Nucleus accumbens (tissue), 56 donors: ENCODE data around the gene IP6K1.
"Not testable (repeated sequence)": the region's sequence is repeated elsewhere in the genome, so short reads cannot be mapped to it uniquely, and the experiment has no call there.

Source experiments
- DNase-seq, 56 donors: peaks; one replicate each; lab custom pipeline; 2025; lab: John Stamatoyannopoulos, UW

The IP6K1 gene

GRCh38 chr3:49794926-49795905 is 8.9 kb upstream of the IP6K1 start:
- DNase-seq = no peak

- DNase-seq = no peak
These were observed 8.1 kb upstream of the IP6K1 start for GRCh38 chr3:49794431-49794830.

DNA sequence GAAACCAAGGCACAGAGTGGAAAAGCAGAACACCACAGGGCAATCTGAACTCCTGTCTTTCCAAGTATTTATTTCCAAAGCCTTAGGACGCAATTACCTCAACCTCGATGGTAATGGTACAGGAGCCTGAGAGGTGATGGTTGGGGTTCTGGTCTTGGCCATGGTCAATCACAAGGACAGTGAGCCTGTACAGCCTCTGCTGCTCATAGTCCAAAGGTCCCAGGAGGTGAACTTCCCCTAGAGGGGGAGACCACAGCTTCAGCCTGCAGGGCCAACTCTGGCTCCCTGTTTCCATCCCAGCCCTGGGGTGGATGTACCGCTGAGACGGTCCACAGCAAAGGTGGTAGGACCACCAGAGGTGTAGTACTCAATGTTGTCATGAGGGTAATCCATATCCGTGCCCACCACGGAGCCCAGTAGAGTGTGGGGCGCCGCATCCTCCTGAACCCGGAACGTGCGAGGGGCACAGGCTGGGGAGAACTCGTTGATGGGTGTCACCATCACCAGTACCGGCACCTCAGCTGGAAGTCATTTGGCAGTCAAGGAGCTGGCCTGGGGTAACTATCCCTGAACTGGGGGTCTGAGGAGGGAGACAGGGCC is 7.2 kb upstream of the IP6K1 start:
- no peak for DNase-seq

- DNase-seq = no peak
These were observed 6.2 kb upstream of the IP6K1 start for GRCh38 chr3:49792371-49793150.

DNA sequence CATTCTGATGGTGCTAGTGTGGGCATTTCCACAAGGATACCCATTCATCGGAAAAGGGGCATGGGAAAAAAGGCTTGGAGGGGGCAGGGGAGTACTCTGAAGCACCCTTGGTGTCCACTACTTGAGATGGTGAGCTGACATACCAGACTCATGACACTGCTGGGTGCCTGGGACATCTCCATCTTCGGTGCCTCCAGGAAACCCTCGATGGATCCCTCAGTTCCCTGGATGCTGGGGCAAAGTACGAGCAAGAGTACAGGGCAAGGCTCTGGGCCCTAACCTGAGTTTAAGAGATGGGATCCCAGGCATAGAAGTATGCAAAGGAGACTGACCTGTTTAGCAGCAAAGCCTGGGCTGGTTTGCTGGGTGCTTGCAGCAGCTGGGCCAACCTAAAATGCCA is 5.2 kb upstream of the IP6K1 start:
- no peak for DNase-seq

GRCh38 chr3:49790626-49791411 is 4.5 kb upstream of the IP6K1 start:
- no peak for DNase-seq

DNA sequence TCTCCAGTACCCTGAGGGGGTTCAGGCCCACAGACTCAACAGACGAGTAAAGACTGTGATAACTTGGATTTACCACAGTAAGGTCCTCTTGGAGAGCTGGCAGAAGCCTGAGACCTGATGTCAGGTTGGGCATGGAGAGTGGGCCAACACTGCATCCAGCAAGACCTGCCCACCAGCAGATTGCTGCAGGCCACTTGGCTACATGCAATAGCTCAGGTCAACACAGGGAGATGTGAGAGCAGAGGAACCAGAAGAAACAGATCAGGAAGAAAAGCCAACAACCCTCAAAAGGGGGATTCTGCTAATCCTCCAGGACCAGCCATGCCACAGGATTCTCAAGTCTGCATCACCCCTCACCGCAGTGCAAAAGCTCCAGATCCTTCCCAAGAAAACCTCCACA is 1.7 kb upstream of the IP6K1 start:
- DNase-seq = no peak

GRCh38 chr3:49787536-49787935 is 1.2 kb upstream of the IP6K1 start:
- DNase-seq = no peak

DNA sequence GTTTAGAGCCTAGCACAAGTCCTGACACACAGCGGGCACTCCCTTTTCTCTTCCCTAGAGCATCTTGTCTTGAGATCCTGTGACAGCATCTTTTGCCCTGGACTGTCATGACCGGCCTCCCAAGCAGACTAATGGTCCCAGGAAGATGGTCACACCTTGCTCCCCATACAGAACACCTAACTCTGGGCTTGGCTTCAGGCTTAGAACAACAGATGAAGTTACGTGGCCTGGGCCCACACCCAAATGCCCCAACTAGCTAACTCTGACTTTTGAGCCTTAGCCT is 781 bp upstream of the IP6K1 start:
- DNase-seq = no peak

- peak in 9 of 56 donors; percentile 40 to 81 (median 48) for DNase-seq
These were observed 581 bp downstream of the IP6K1 start for GRCh38 chr3:49785565-49786356.

DNA sequence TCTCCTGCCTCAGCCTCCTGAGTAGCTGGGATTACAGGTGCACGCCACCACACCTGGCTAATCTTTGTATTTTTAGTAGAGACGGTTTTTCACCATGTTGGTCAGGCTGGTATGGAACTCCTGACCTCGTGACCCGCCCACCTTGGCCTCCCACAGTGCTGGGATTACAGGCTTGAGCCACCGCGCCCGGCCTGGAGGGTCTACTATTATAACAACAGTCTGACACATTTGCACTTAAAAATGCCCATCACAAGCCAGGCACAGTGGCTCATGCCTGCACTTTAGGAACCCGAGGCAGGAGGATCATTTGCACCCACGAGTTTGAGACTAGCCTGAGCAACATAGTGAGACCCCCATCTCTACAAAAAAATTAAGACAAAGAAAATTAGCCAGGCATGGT is 4.1 kb downstream of the IP6K1 start:
- not testable (repeated sequence) for DNase-seq

DNA sequence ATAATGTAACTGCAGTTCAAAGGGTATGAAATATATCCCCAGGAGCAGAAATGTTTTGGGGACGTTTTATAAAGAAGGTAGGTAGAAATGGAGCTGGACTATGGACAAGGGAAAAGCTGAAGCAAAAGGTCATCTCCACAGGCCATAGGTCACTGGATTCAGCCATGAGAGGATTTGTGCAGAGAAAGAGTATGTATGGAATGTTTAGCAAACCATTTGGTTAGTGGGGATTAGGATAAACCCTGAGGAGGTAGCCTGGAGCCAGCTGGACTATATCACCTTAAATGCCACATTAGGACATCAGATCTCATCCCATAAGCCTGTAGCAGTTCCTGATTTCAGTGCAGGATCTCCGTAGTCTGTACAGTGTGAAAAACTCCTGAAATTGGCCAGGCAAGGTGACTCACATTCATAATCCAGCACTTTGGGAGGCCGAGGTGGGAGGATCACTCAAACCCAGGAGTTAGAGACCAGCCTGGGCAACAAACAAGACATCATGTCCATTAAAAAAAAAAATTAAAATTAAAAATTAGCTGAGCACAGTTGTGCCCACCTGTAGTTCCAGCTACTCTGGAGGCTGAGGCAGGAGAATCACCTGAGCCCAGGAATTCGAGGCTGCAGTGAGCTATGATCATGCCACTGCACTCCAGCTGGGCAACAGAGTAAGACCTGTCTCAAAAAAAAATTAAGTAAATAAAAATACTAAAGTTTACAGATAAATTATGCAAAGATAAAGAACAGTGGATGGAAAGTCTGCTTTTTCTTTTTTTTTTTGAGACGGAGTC is 4.7 kb downstream of the IP6K1 start:
- no peak for DNase-seq

- DNase-seq = not testable (repeated sequence)
These were observed 5.4 kb downstream of the IP6K1 start for GRCh38 chr3:49780975-49781365.

DNA sequence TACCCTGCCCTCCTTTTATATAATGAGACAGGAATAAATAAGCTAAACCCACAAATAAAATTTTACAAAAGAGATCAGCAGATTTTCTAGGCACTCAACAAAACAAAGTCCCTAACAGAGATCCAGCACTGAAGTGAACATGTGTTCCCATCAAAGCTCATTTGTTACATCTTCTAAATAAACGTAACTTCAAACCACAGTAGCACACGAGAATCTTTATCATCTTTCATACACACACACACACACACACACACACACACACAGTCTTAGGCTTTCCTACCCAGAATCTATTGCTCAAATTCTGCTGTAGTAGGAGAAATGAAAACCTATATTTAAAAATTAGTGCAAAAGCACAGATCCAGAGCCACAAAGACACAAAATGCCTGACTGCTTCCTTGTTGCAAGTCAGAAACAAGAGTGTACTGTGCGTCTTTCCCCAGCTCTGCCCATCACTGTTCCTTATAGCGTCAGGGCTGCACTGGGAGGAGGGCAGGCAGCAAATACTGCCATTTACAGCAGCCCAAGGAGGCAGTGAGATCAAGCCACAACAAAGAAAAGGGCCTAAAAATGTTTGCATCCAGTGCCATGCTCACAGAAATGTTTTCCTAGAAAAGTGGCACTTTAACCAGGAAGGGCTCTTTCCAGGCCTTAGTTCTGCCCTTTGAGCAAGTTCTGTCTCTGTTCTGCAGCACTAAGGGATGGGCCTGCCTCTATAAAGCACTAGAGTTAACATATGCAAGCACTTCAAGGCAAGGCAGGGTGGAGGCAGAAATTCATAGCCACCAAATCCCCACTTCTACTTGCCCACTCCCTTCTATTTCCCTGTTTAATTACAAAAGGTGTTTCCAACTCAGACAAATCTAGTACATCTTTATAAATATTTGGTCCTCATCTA is 6.0 kb downstream of the IP6K1 start:
- peak in 1 of 56 donors; percentile 10 for DNase-seq

- DNase-seq = no peak
These were observed 6.8 kb downstream of the IP6K1 start for GRCh38 chr3:49779358-49780079.

DNA sequence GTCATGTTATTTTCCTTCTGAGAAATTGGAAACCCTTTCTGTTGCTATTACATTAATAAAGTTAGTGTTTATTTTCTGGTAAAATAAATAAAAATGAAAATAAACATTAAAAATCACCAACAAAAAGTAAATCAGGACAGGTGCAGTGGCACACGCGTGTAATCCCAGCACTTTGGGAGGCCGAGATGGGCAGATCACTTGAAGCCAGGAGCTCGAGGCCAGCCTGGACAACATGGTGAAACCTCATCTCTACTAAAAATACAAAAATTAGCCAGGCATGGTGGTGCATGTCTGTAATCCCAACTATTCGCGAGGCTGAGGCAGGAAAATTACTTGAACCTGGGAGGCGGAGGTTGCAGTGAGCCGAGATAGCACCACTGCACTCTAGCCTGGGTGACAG is 10.2 kb downstream of the IP6K1 start:
- DNase-seq = not testable (repeated sequence)

GRCh38 chr3:49775538-49775937 is 10.8 kb downstream of the IP6K1 start:
- peak in 37 of 56 donors; percentile 2 to 68 (median 34) for DNase-seq
